Measurements from ENCODE around the gene CES1.
"Not testable (repeated sequence)": the region's sequence is repeated elsewhere in the genome, so short reads cannot be mapped to it uniquely, and the experiment has no call there.

The CES1 gene

GRCh38 chr16:55821210-55821609, 11.7 kb downstream of the CES1 start:
- no CpG with 5 or more reads among the region's 4 CpGs for WGBS, 2 donors (ENCODE audit: extremely low coverage in 2 of 2, insufficient read length in 2 of 2, insufficient replicate concordance in 1 of 2)
- no peak overlapping the region for H2BK15ac ChIP-seq (ENCODE audit: low read length)
- H3K9me3 ChIP-seq (replicated peaks in 1 of 2; ENCODE audit: control insufficient read depth in 2 of 2, insufficient read depth in 1 of 2, low read depth in 1 of 2, low read length in 2 of 2), result no peaks in the 10 kb centered on the region
- H2BK5ac ChIP-seq (ENCODE audit: low read length), result no peak overlapping the region
- no peak overlapping the region for H2BK120ac ChIP-seq (ENCODE audit: low read depth, low read length)
- H3K4ac ChIP-seq (ENCODE audit: low read length), result no peak overlapping the region
- H3K79me1 ChIP-seq (ENCODE audit: low read depth, low read length), result no peaks in the 10 kb centered on the region
- H3K36me3 ChIP-seq (replicated peaks in 1 of 2; ENCODE audit: control insufficient read depth in 2 of 2, insufficient read depth in 2 of 2, low read length in 2 of 2), result no peaks in the 10 kb centered on the region
- H3K4me2 ChIP-seq (ENCODE audit: insufficient read depth, low read length, poor library complexity, severe bottlenecking), result no peak overlapping the region
- no peak overlapping the region for H3K23ac ChIP-seq (ENCODE audit: low read depth, low read length, poor library complexity)
- no peaks in the 10 kb centered on the region for H3K27me3 ChIP-seq (ENCODE audit: control insufficient read depth in 3 of 3, insufficient read depth in 3 of 3, low read depth in 1 of 3, low read length in 3 of 3)
- no peak overlapping the region for H2AK5ac ChIP-seq (ENCODE audit: low read depth, low read length)
- no peak overlapping the region for H2AFZ ChIP-seq (ENCODE audit: low read length)
- no peak overlapping the region for H3K27ac ChIP-seq (replicated peaks; ENCODE audit: low read length)
- H2BK12ac ChIP-seq (ENCODE audit: low read length), result no peak overlapping the region
- H4K91ac ChIP-seq (ENCODE audit: low read depth, low read length, poor library complexity), result no peak overlapping the region
- no peaks in the 10 kb centered on the region for H3K4me1 ChIP-seq (ENCODE audit: control insufficient read depth in 2 of 2, insufficient read depth in 1 of 2, low read depth in 1 of 2, low read length in 2 of 2)
- no peak overlapping the region for H4K8ac ChIP-seq (ENCODE audit: low read depth, low read length)
- DNase-seq (ENCODE audit: low spot score), result no peak
- no peak overlapping the region for H3K4me3 ChIP-seq (ENCODE audit: low read length in 2 of 2)
- no peak overlapping the region for H3K9ac ChIP-seq (ENCODE audit: low read depth, low read length, poor library complexity)
- no peak overlapping the region for H3K18ac ChIP-seq (ENCODE audit: low read length)
- H3K14ac ChIP-seq (ENCODE audit: low read length), result no peak overlapping the region

GRCh38 chr16:55820615-55821014, 12.3 kb downstream of the CES1 start:
- Histone ChIP-seq H3K79me1 (ENCODE audit: low read depth, low read length) (no peaks in the 10 kb centered on the region), H3K4ac (ENCODE audit: low read length) (no peak overlapping the region), H2BK5ac (ENCODE audit: low read length) (no peak overlapping the region), H3K27me3 (ENCODE audit: control insufficient read depth in 3 of 3, insufficient read depth in 3 of 3, low read depth in 1 of 3, low read length in 3 of 3) (no peaks in the 10 kb centered on the region), H2AFZ (ENCODE audit: low read length) (no peak overlapping the region), H3K18ac (ENCODE audit: low read length) (no peak overlapping the region), H4K8ac (ENCODE audit: low read depth, low read length) (no peak overlapping the region), H3K9me3 (replicated peaks in 1 of 2; ENCODE audit: control insufficient read depth in 2 of 2, insufficient read depth in 1 of 2, low read depth in 1 of 2, low read length in 2 of 2) (no peaks in the 10 kb centered on the region), H3K4me2 (ENCODE audit: insufficient read depth, low read length, poor library complexity, severe bottlenecking) (no peak overlapping the region), H2BK12ac (ENCODE audit: low read length) (no peak overlapping the region), H2BK15ac (ENCODE audit: low read length) (no peak overlapping the region), H3K14ac (ENCODE audit: low read length) (no peak overlapping the region), H4K91ac (ENCODE audit: low read depth, low read length, poor library complexity) (no peak overlapping the region), H3K4me1 (ENCODE audit: control insufficient read depth in 2 of 2, insufficient read depth in 1 of 2, low read depth in 1 of 2, low read length in 2 of 2) (no peaks in the 10 kb centered on the region), H3K27ac (replicated peaks; ENCODE audit: low read length) (no peak overlapping the region), H3K4me3 (ENCODE audit: low read length in 2 of 2) (no peak overlapping the region), H3K23ac (ENCODE audit: low read depth, low read length, poor library complexity) (no peak overlapping the region), H3K9ac (ENCODE audit: low read depth, low read length, poor library complexity) (no peak overlapping the region), H3K36me3 (replicated peaks in 1 of 2; ENCODE audit: control insufficient read depth in 2 of 2, insufficient read depth in 2 of 2, low read length in 2 of 2) (no peaks in the 10 kb centered on the region), H2AK5ac (ENCODE audit: low read depth, low read length) (no peak overlapping the region), H2BK120ac (ENCODE audit: low read depth, low read length) (no peak overlapping the region)
- WGBS, 2 donors (ENCODE audit: extremely low coverage in 2 of 2, insufficient read length in 2 of 2, insufficient replicate concordance in 1 of 2), result no CpG with 5 or more reads among the region's 3 CpGs
- no peak for DNase-seq (ENCODE audit: low spot score)

GRCh38 chr16:55817236-55817912, 15.5 kb downstream of the CES1 start:
- Histone ChIP-seq H2AFZ (ENCODE audit: low read length) (no peak overlapping the region), H3K27me3 (ENCODE audit: control insufficient read depth in 3 of 3, insufficient read depth in 3 of 3, low read depth in 1 of 3, low read length in 3 of 3) (no peaks in the 10 kb centered on the region), H3K79me1 (ENCODE audit: low read depth, low read length) (no peaks in the 10 kb centered on the region), H4K91ac (ENCODE audit: low read depth, low read length, poor library complexity) (no peak overlapping the region), H3K4ac (ENCODE audit: low read length) (no peak overlapping the region), H3K4me3 (ENCODE audit: low read length in 2 of 2) (no peak overlapping the region), H3K18ac (ENCODE audit: low read length) (no peak overlapping the region), H2BK15ac (ENCODE audit: low read length) (no peak overlapping the region), H3K9me3 (replicated peaks in 1 of 2; ENCODE audit: control insufficient read depth in 2 of 2, insufficient read depth in 1 of 2, low read depth in 1 of 2, low read length in 2 of 2) (no peaks in the 10 kb centered on the region), H2BK12ac (ENCODE audit: low read length) (no peak overlapping the region), H2AK5ac (ENCODE audit: low read depth, low read length) (no peak overlapping the region), H3K9ac (ENCODE audit: low read depth, low read length, poor library complexity) (no peak overlapping the region), H3K36me3 (replicated peaks in 1 of 2; ENCODE audit: control insufficient read depth in 2 of 2, insufficient read depth in 2 of 2, low read length in 2 of 2) (no peaks in the 10 kb centered on the region), H3K4me2 (ENCODE audit: insufficient read depth, low read length, poor library complexity, severe bottlenecking) (no peak overlapping the region), H3K4me1 (ENCODE audit: control insufficient read depth in 2 of 2, insufficient read depth in 1 of 2, low read depth in 1 of 2, low read length in 2 of 2) (no peaks in the 10 kb centered on the region), H3K23ac (ENCODE audit: low read depth, low read length, poor library complexity) (no peak overlapping the region), H3K27ac (replicated peaks; ENCODE audit: low read length) (no peak overlapping the region), H4K8ac (ENCODE audit: low read depth, low read length) (no peak overlapping the region), H2BK5ac (ENCODE audit: low read length) (no peak overlapping the region), H2BK120ac (ENCODE audit: low read depth, low read length) (no peak overlapping the region), H3K14ac (ENCODE audit: low read length) (no peak overlapping the region)
- WGBS, 2 donors (ENCODE audit: extremely low coverage in 2 of 2, insufficient read length in 2 of 2, insufficient replicate concordance in 1 of 2), result no CpG with 5 or more reads among the region's 5 CpGs
- no peak for DNase-seq (ENCODE audit: low spot score)

- H2BK120ac ChIP-seq (ENCODE audit: low read depth, low read length); H3K36me3 ChIP-seq (replicated peaks in 1 of 2; ENCODE audit: control insufficient read depth in 2 of 2, insufficient read depth in 2 of 2, low read length in 2 of 2); H4K8ac ChIP-seq (ENCODE audit: low read depth, low read length); H3K27me3 ChIP-seq (ENCODE audit: control insufficient read depth in 3 of 3, insufficient read depth in 3 of 3, low read depth in 1 of 3, low read length in 3 of 3); H2BK15ac ChIP-seq (ENCODE audit: low read length); H3K9me3 ChIP-seq (replicated peaks in 1 of 2; ENCODE audit: control insufficient read depth in 2 of 2, insufficient read depth in 1 of 2, low read depth in 1 of 2, low read length in 2 of 2); H2AK5ac ChIP-seq (ENCODE audit: low read depth, low read length); H2BK12ac ChIP-seq (ENCODE audit: low read length); H3K79me1 ChIP-seq (ENCODE audit: low read depth, low read length); H3K14ac ChIP-seq (ENCODE audit: low read length); H3K27ac ChIP-seq (replicated peaks; ENCODE audit: low read length); H3K4me2 ChIP-seq (ENCODE audit: insufficient read depth, low read length, poor library complexity, severe bottlenecking); H3K4me3 ChIP-seq (ENCODE audit: low read length in 2 of 2); H3K4ac ChIP-seq (ENCODE audit: low read length); H2AFZ ChIP-seq (ENCODE audit: low read length); H3K9ac ChIP-seq (ENCODE audit: low read depth, low read length, poor library complexity); H3K23ac ChIP-seq (ENCODE audit: low read depth, low read length, poor library complexity); H3K18ac ChIP-seq (ENCODE audit: low read length); DNase-seq (ENCODE audit: low spot score); H2BK5ac ChIP-seq (ENCODE audit: low read length); H4K91ac ChIP-seq (ENCODE audit: low read depth, low read length, poor library complexity); H3K4me1 ChIP-seq (ENCODE audit: control insufficient read depth in 2 of 2, insufficient read depth in 1 of 2, low read depth in 1 of 2, low read length in 2 of 2): not testable (repeated sequence)
- WGBS, 2 donors (ENCODE audit: extremely low coverage in 2 of 2, insufficient read length in 2 of 2, insufficient replicate concordance in 1 of 2), result no CpG with 5 or more reads among the region's 4 CpGs
Measured at GRCh38 chr16:55816222-55816621, 16.7 kb downstream of the CES1 start.

Data from neuronal stem cell (in vitro differentiated cells).